CD4-positive, alpha-beta memory T cell (primary cell): Measurements from ENCODE around the gene FAM120A. TPM values are rescaled to one million over a fixed set of nuclear protein-coding genes. Genes with fewer than 3 reads are reported as not detected.

Source experiments
- CTCF ChIA-PET: fragments of 350-600 bp; sonication (Branson Sonifier 250); formaldehyde crosslinking; loops from one replicate; lab custom pipeline; 2021; ENCODE audit warnings: inconsistent platforms; ENCODE audit not compliant: partially characterized antibody; lab: Charles Lee
- POLR2A ChIA-PET: fragments of 350-600 bp; sonication (Branson Sonifier 250); formaldehyde crosslinking; loops from one replicate; lab custom pipeline; 2021; ENCODE audit not compliant: partially characterized antibody; lab: Charles Lee
- DNase-seq, 5 donors: peaks; one replicate each; pipeline versions ENCODE4 v3.0.0 to v3.0.0-alpha.2; 2020 to 2022; ENCODE audit warnings: mixed read lengths in 1 of 5
- H3K27ac ChIP-seq: one replicate; pipeline ENCODE4 v1.7.0; 2013; ENCODE audit warnings: low read depth, low read length
- H3K27me3 ChIP-seq: 2 replicates; pipeline ENCODE4 v1.7.0; 2013; ENCODE audit warnings: mild to moderate bottlenecking, low read length, moderate library complexity; ENCODE audit not compliant: insufficient read depth
- H3K36me3 ChIP-seq: 2 replicates; pipeline ENCODE4 v1.7.0; 2013; ENCODE audit warnings: mild to moderate bottlenecking, low read length, moderate library complexity; ENCODE audit not compliant: insufficient read depth
- H3K4me1 ChIP-seq: 2 replicates; pipeline ENCODE4 v1.7.0; 2013; ENCODE audit warnings: mild to moderate bottlenecking, low read length, moderate library complexity; ENCODE audit not compliant: insufficient read depth
- H3K4me3 ChIP-seq, 2 donors: one replicate each; pipeline ENCODE4 v1.7.0; 2013; ENCODE audit warnings: low read length in 2 of 2, mild to moderate bottlenecking in 1 of 2
- H3K9me3 ChIP-seq, 2 donors: one replicate each; pipeline ENCODE4 v1.7.0; 2013; ENCODE audit warnings: low read length in 2 of 2, control low read depth in 1 of 2; ENCODE audit not compliant: control insufficient read depth in 1 of 2
- H3K27ac Mint-ChIP-seq, 7 donors: one replicate each; pipeline ENCODE4 v1.8.0; 2020 to 2021; ENCODE audit warnings: mixed read lengths in 7 of 7, mild to moderate bottlenecking in 6 of 7, inconsistent platforms in 3 of 7, moderate library complexity in 3 of 7
- H3K27me3 Mint-ChIP-seq, 2 donors: one replicate each; pipeline ENCODE4 v1.8.0; 2020 to 2021; ENCODE audit warnings: mixed read lengths in 2 of 2
- H3K36me3 Mint-ChIP-seq, 2 donors: one replicate each; pipeline ENCODE4 v1.8.0; 2020 to 2021; ENCODE audit warnings: mixed read lengths in 2 of 2, inconsistent platforms in 1 of 2, mild to moderate bottlenecking in 1 of 2
- H3K4me1 Mint-ChIP-seq, 4 donors: one replicate each; pipeline ENCODE4 v1.8.0; 2020 to 2021; ENCODE audit warnings: mixed read lengths in 4 of 4, mild to moderate bottlenecking in 1 of 4
- H3K4me3 Mint-ChIP-seq, 8 donors: one replicate each; pipeline ENCODE4 v1.8.0; 2020 to 2021; ENCODE audit warnings: mixed read lengths in 8 of 8, mild to moderate bottlenecking in 7 of 8, moderate library complexity in 6 of 8, inconsistent platforms in 3 of 8
- H3K9me3 Mint-ChIP-seq, 8 donors: one replicate each; pipeline ENCODE4 v1.8.0; 2020 to 2021; ENCODE audit warnings: mixed read lengths in 8 of 8, mild to moderate bottlenecking in 5 of 8, inconsistent platforms in 3 of 8, moderate library complexity in 1 of 8
- intact Hi-C: fragments of 100-400 bp; cut with micrococcal nuclease; formaldehyde crosslinking; loops from one replicate; pipeline ENCODE4 v1.15.1; 2023
- polyA plus RNA-seq, 2 donors: library from polyadenylated mRNA; unstranded; fragments of 300-500 nt; fragmentation: Illumina TruSeq; gene quantifications; one replicate each; pipeline ENCODE4 v1.2.3, GENCODE V29; 2021
- total RNA-seq, 2 experiments: library from RNA; stranded (reverse); gene quantifications; one replicate each; pipeline ENCODE4 v1.2.3, GENCODE V29; 2021

The FAM120A gene
- total and polyA plus RNA-seq, 4 experiments from 2014 or later: 6.2 to 88.5 (median 49.9) TPM

- no peak for DNase-seq
- H3K9me3 ChIP-seq: no peaks in the 10 kb centered on the region
- POLR2A ChIA-PET: no interaction called here
- intact Hi-C loops: no loop called here
- no peaks in the 10 kb centered on the region for H3K27me3 Mint-ChIP-seq
- no peak overlapping the region for H3K27ac ChIP-seq
- H3K4me3 ChIP-seq: no peak overlapping the region
- CTCF ChIA-PET: no interaction called here
- H3K4me1 Mint-ChIP-seq: peaks cover 34 to 92% (median 62%) of the 10 kb centered on the region in 4 donors
- H3K9me3 Mint-ChIP-seq: no peaks in the 10 kb centered on the region
- peaks cover 1 to 5% of the 10 kb centered on the region in 2 donors for H3K36me3 Mint-ChIP-seq
- H3K27ac Mint-ChIP-seq: peak overlapping the region in 6 of 7 donors; percentile 35 to 84 (median 42)
- no peaks in the 10 kb centered on the region for H3K27me3 ChIP-seq
- H3K36me3 ChIP-seq: no peaks in the 10 kb centered on the region
- peak overlapping the region in 1 of 8 donors; percentile 41 for H3K4me3 Mint-ChIP-seq
- H3K4me1 ChIP-seq: peaks cover 12% of the 10 kb centered on the region
Observed at GRCh38 chr9:93589688-93590087, 138.2 kb downstream of the FAM120A start.

GRCh38 chr9:93590609-93591234, 139.2 kb downstream of the FAM120A start:
- Mint-ChIP-seq H3K4me3 (no peak overlapping the region), H3K27ac (peak overlapping the region in 2 of 7 donors; percentile 61 to 63), H3K4me1 (peaks cover 30 to 86% (median 61%) of the 10 kb centered on the region in 4 donors), H3K27me3 (no peaks in the 10 kb centered on the region), H3K9me3 (no peaks in the 10 kb centered on the region), H3K36me3 (no peaks in the 10 kb centered on the region)
- no peaks in the 10 kb centered on the region for H3K36me3 ChIP-seq
- CTCF ChIA-PET: no interaction called here
- no peaks in the 10 kb centered on the region for H3K27me3 ChIP-seq
- no peak for DNase-seq
- H3K9me3 ChIP-seq: no peaks in the 10 kb centered on the region
- H3K4me3 ChIP-seq: no peak overlapping the region
- POLR2A ChIA-PET: no interaction called here
- intact Hi-C loops: no loop called here
- H3K27ac ChIP-seq: no peak overlapping the region
- H3K4me1 ChIP-seq: peaks cover 12% of the 10 kb centered on the region

- Mint-ChIP-seq H3K4me1 (peaks cover 34 to 87% (median 66%) of the 10 kb centered on the region in 4 donors), H3K4me3 (no peak overlapping the region), H3K27me3 (no peaks in the 10 kb centered on the region), H3K9me3 (no peaks in the 10 kb centered on the region), H3K36me3 (no peaks in the 10 kb centered on the region), H3K27ac (peak overlapping the region in 1 of 7 donors; percentile 57)
- no peak overlapping the region for H3K4me3 ChIP-seq
- H3K27ac ChIP-seq: no peak overlapping the region
- H3K9me3 ChIP-seq: no peaks in the 10 kb centered on the region
- DNase-seq: no peak
- POLR2A ChIA-PET: no interaction called here
- CTCF ChIA-PET: no interaction called here
- no peaks in the 10 kb centered on the region for H3K36me3 ChIP-seq
- H3K4me1 ChIP-seq: peaks cover 19% of the 10 kb centered on the region
- H3K27me3 ChIP-seq: no peaks in the 10 kb centered on the region
- intact Hi-C loops: no loop called here
Observed at GRCh38 chr9:93591301-93592007, 140.0 kb downstream of the FAM120A start.

GRCh38 chr9:93592008-93592642, 140.6 kb downstream of the FAM120A start:
- Mint-ChIP-seq H3K4me1 (peaks cover 30 to 84% (median 59%) of the 10 kb centered on the region in 4 donors), H3K36me3 (no peaks in the 10 kb centered on the region), H3K27ac (no peak overlapping the region), H3K9me3 (no peaks in the 10 kb centered on the region), H3K27me3 (no peaks in the 10 kb centered on the region), H3K4me3 (no peak overlapping the region)
- ChIA-PET CTCF (interaction anchor here (0.7 to 1.1 kb wide), 2 partner anchors 10 to 26 kb away, joined by 3 to 5 read pairs; no protein-coding TSS in a partner anchor), POLR2A (interaction anchor here (1.0 kb wide), 1 partner anchor 14 kb away, joined by 4 read pairs; no protein-coding TSS in a partner anchor)
- Histone ChIP-seq H3K27ac (no peak overlapping the region), H3K4me3 (no peak overlapping the region), H3K4me1 (peaks cover 20% of the 10 kb centered on the region), H3K36me3 (no peaks in the 10 kb centered on the region), H3K27me3 (no peaks in the 10 kb centered on the region), H3K9me3 (no peaks in the 10 kb centered on the region)
- intact Hi-C loops: no loop called here
- DNase-seq: no peak

- peaks cover 25% of the 10 kb centered on the region for H3K4me1 ChIP-seq
- POLR2A ChIA-PET: interaction anchor here (1.0 kb wide), 1 partner anchor 14 kb away, joined by 4 read pairs; no protein-coding TSS in a partner anchor
Observed at GRCh38 chr9:93592643-93593021, 141.1 kb downstream of the FAM120A start.

GRCh38 chr9:93593144-93593658, 141.7 kb downstream of the FAM120A start:
- no peaks in the 10 kb centered on the region for H3K36me3 Mint-ChIP-seq
- ChIA-PET POLR2A (interaction anchor here (1.0 kb wide), 1 partner anchor 15 kb away, joined by 4 read pairs; no protein-coding TSS in a partner anchor), CTCF (interaction anchor here (0.7 to 1.1 kb wide), 2 partner anchors 11 to 27 kb away, joined by 3 to 5 read pairs; no protein-coding TSS in a partner anchor)
- no peaks in the 10 kb centered on the region for H3K27me3 Mint-ChIP-seq
- H3K27me3 ChIP-seq: no peaks in the 10 kb centered on the region
- H3K9me3 ChIP-seq: no peaks in the 10 kb centered on the region
- no peaks in the 10 kb centered on the region for H3K36me3 ChIP-seq
- no peak for DNase-seq
- H3K4me1 Mint-ChIP-seq: peaks cover 40 to 84% (median 62%) of the 10 kb centered on the region in 4 donors
- H3K9me3 Mint-ChIP-seq: no peaks in the 10 kb centered on the region
- H3K4me1 ChIP-seq: peaks cover 26% of the 10 kb centered on the region
- H3K4me3 ChIP-seq: no peak overlapping the region
- H3K4me3 Mint-ChIP-seq: no peak overlapping the region
- no peak overlapping the region for H3K27ac Mint-ChIP-seq
- H3K27ac ChIP-seq: no peak overlapping the region
- intact Hi-C loops: no loop called here

More at GRCh38 chr9:93592643-93593021, 141.1 kb downstream of the FAM120A start:
- no peak overlapping the region for H3K4me3 Mint-ChIP-seq
- peaks cover 34 to 84% (median 61%) of the 10 kb centered on the region in 4 donors for H3K4me1 Mint-ChIP-seq
- no peak overlapping the region for H3K27ac Mint-ChIP-seq
- DNase-seq: no peak
- CTCF ChIA-PET: interaction anchor here (0.7 to 1.1 kb wide), 2 partner anchors 10 to 27 kb away, joined by 3 to 5 read pairs; no protein-coding TSS in a partner anchor
- no peaks in the 10 kb centered on the region for H3K27me3 Mint-ChIP-seq
- no peak overlapping the region for H3K27ac ChIP-seq
- no peaks in the 10 kb centered on the region for H3K9me3 ChIP-seq
- H3K4me3 ChIP-seq: no peak overlapping the region
- no peaks in the 10 kb centered on the region for H3K36me3 ChIP-seq
- intact Hi-C loops: no loop called here
- no peaks in the 10 kb centered on the region for H3K36me3 Mint-ChIP-seq
- H3K27me3 ChIP-seq: no peaks in the 10 kb centered on the region
- H3K9me3 Mint-ChIP-seq: no peaks in the 10 kb centered on the region
